GM21786 (cell line): ENCODE measurements around the gene C1orf87.

Experiments used
- ATAC-seq: cut with Tn5 transposase; IDR thresholded peaks from one replicate; pipeline ENCODE4 v1.9.1; 2021; ENCODE audit not compliant: unreplicated experiment

Gene C1orf87

GRCh38 chr1:60065199-60065598 lies 8.4 kb downstream of the C1orf87 start:
- no peak for ATAC-seq

GRCh38 chr1:60063561-60063960 lies 10.0 kb downstream of the C1orf87 start:
- no peak for ATAC-seq

GRCh38 chr1:60059468-60059867 lies 14.1 kb downstream of the C1orf87 start:
- ATAC-seq, result no peak

- no peak for ATAC-seq
Observed at GRCh38 chr1:60055336-60055735, 18.2 kb downstream of the C1orf87 start.

GRCh38 chr1:60054374-60054773 lies 19.2 kb downstream of the C1orf87 start:
- no peak for ATAC-seq

- no peak for ATAC-seq
Observed at GRCh38 chr1:60052601-60053000, 21.0 kb downstream of the C1orf87 start.

- ATAC-seq, result no peak
Observed at GRCh38 chr1:60051191-60051590, 22.4 kb downstream of the C1orf87 start.

- ATAC-seq, result no peak
Observed at GRCh38 chr1:60049188-60049587, 24.4 kb downstream of the C1orf87 start.

GRCh38 chr1:60044881-60045280 lies 28.7 kb downstream of the C1orf87 start:
- ATAC-seq, result no peak

- no peak for ATAC-seq
Observed at GRCh38 chr1:60041783-60042182, 31.8 kb downstream of the C1orf87 start.

GRCh38 chr1:60037669-60038068 lies 35.9 kb downstream of the C1orf87 start:
- ATAC-seq, result no peak

- ATAC-seq, result no peak
Observed at GRCh38 chr1:60036856-60037460, 36.6 kb downstream of the C1orf87 start.

- ATAC-seq, result no peak
Observed at GRCh38 chr1:60035921-60036320, 37.6 kb downstream of the C1orf87 start.

- ATAC-seq, result no peak
Observed at GRCh38 chr1:60034999-60035398, 38.6 kb downstream of the C1orf87 start.

GRCh38 chr1:60033066-60033465 lies 40.5 kb downstream of the C1orf87 start:
- ATAC-seq, result no peak

- ATAC-seq, result no peak
Observed at GRCh38 chr1:60031146-60031545, 42.4 kb downstream of the C1orf87 start.

GRCh38 chr1:60025552-60025951 lies 48.0 kb downstream of the C1orf87 start:
- ATAC-seq, result no peak

- no peak for ATAC-seq
Observed at GRCh38 chr1:60017508-60018205, 55.9 kb downstream of the C1orf87 start.

- ATAC-seq, result no peak
Observed at GRCh38 chr1:60010690-60011089, 62.9 kb downstream of the C1orf87 start.

GRCh38 chr1:60008500-60008899 lies 65.1 kb downstream of the C1orf87 start:
- ATAC-seq, result no peak

GRCh38 chr1:60000625-60001024 lies 72.9 kb downstream of the C1orf87 start:
- no peak for ATAC-seq

GRCh38 chr1:59999746-60000145 lies 73.8 kb downstream of the C1orf87 start:
- ATAC-seq, result no peak

- no peak for ATAC-seq
Observed at GRCh38 chr1:59999006-59999405, 74.6 kb downstream of the C1orf87 start.
